Ishikawa (cell line): ENCODE results near the gene PDCD11.

Experiments used
- CEBPB ChIP-seq: IDR thresholded peaks from 2 replicates; pipeline ENCODE4 v1.6.1; 2012
- CREB1 ChIP-seq: IDR thresholded peaks from 2 replicates; pipeline ENCODE4 v1.6.1; 2012; ENCODE audit warnings: low read depth
- EGR1 ChIP-seq: IDR thresholded peaks from 2 replicates; pipeline ENCODE4 v1.6.1; 2012
- EP300 ChIP-seq: IDR thresholded peaks from 2 replicates; pipeline ENCODE4 v1.6.1; 2012; ENCODE audit warnings: borderline replicate concordance
- FOXM1 ChIP-seq: IDR thresholded peaks from 2 replicates; pipeline ENCODE4 v1.6.1; 2012; ENCODE audit warnings: low read depth, borderline replicate concordance
- MAX ChIP-seq: IDR thresholded peaks from 2 replicates; pipeline ENCODE4 v1.6.1; 2012
- NFIC ChIP-seq: IDR thresholded peaks from 2 replicates; pipeline ENCODE4 v1.6.1; 2012
- RAD21 ChIP-seq: IDR thresholded peaks from 2 replicates; pipeline ENCODE4 v1.6.1; 2012; ENCODE audit warnings: low read depth
- REST ChIP-seq: IDR thresholded peaks from 2 replicates; pipeline ENCODE4 v1.6.1; 2012; ENCODE audit warnings: low read depth, mild to moderate bottlenecking
- TAF1 ChIP-seq: IDR thresholded peaks from 2 replicates; pipeline ENCODE4 v1.6.1; 2012; ENCODE audit warnings: low read depth, mild to moderate bottlenecking
- TCF12 ChIP-seq: IDR thresholded peaks from 2 replicates; pipeline ENCODE4 v1.6.1; 2012; ENCODE audit warnings: low read depth
- TEAD4 ChIP-seq: IDR thresholded peaks from 2 replicates; pipeline ENCODE4 v1.6.1; 2012
- USF1 ChIP-seq: IDR thresholded peaks from 2 replicates; pipeline ENCODE4 v1.6.1; 2012
- YY1 ChIP-seq: IDR thresholded peaks from 2 replicates; pipeline ENCODE4 v1.6.1; 2012; ENCODE audit warnings: low read depth

- TF ChIP-seq YY1 (no peak), EGR1 (no peak), TAF1 (no peak), FOXM1 (no peak), CREB1 (no peak), TEAD4 (no peak), REST (no peak), RAD21 (no peak), MAX (no peak), EP300 (no peak), USF1 (no peak), CEBPB (no peak), TCF12 (no peak), NFIC (no peak)
These were observed 50.8 kb downstream of the PDCD11 start for GRCh38 chr10:103447187-103447586.
